NCI-H774 (cell line): ENCODE results near the gene USP5.
"Not testable (repeated sequence)": the region's sequence is repeated elsewhere in the genome, so short reads cannot be mapped to it uniquely, and the experiment has no call there.

ENCODE experiments used
- DNase-seq: peaks from one replicate; lab custom pipeline; 2025; lab: John Stamatoyannopoulos, UW

Gene USP5

DNA sequence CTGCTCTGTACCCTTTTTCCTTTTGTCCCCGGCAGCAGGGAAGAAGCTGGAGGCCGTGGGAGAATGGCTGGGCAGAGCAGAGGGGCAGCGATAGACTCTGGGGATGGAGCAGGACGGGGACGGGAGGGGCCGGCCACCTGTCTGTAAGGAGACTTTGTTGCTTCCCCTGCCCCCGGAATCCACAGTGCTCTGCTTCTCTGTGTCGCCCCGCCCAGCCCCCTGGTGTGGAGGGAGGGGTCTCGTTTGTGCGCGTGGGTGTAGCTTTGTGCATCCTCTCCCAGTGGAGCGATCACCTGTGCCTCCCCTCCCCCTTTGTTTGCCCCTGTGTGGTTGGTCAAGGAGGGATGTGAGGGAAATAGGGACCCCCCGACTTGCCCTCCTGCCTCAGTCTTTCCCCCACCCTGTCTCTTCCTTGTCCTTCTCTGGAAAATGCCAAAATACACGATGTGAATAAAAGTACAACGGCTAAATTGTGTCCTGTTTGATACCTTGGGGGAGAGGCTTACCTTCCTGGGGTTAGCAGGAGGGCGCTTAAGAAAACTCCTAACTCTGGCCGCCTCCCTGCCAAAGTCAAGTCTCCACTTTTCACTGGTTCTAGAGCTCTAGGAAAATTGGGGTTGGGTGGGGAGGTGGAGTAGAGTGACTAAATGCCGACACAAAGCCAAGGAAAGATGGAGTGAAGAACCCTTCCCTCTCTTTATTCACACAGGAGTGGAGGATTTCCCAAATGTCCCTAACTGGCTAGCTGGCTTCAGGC, 14.4 kb downstream of the USP5 start:
- no peak for DNase-seq

DNA sequence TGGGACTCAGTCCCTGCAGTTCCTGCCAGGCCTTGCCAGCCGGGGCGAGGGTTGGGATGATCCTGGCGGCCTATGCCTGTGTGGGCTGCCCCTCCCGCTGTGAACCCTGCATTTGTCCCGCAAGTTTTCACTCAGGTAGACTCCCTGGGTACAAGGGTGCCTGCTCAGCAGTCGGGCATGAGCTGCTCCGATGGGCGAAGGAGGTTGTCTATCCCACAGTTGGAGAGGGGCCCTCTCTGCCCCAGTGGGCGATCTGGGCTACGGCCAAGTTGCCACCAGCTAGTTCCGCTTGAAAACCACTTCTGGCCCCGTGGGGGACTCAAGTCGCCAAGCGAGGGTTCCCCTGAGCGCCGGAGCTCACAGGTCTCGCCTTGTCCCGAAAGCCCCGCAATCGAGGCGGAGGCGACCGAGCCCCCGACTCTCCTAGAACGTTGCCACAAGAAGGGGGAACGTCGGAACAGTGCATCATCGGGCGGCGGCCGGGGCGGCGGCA, 15.0 kb downstream of the USP5 start:
- peak; percentile 48 for DNase-seq

DNA sequence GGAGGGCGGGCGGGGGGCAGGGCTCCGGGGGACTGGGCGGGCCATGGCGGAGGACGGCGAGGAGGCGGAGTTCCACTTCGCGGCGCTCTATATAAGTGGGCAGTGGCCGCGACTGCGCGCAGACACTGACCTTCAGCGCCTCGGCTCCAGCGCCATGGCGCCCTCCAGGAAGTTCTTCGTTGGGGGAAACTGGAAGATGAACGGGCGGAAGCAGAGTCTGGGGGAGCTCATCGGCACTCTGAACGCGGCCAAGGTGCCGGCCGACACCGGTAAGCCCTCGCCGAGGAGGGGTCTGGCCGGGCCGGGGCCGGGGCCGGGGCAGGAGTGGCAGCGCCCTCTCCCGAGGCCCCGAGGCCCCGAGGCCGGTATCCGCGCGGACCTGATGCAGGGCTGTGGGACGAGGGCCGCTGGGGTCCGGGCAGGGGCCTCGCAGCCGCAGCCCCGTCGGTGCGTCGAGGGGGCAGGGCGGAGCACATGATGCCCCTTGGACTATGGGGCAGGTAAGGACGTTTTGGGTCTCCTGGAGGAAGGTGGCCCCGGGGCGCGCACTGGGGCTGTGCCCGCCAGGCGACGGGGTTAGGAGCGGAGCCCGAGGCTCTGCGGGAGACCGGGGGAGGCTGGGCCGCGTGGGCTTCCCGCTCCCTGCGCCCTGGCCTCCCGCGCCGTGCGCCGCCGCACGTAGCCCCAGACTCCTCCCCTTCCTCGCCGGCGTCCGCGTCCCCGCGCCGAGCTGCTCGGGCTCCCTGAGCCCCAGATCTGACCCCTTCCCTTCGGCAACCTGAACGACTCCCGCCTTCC, 15.7 kb downstream of the USP5 start, which contains the start of gene TPI1:
Gene TPI1, plus strand, starts transcription at position 119 of the 798 bp plus-strand sequence. Its CDS starts 36 bp downstream, at position 155.
- DNase-seq = peak; percentile 77

DNA sequence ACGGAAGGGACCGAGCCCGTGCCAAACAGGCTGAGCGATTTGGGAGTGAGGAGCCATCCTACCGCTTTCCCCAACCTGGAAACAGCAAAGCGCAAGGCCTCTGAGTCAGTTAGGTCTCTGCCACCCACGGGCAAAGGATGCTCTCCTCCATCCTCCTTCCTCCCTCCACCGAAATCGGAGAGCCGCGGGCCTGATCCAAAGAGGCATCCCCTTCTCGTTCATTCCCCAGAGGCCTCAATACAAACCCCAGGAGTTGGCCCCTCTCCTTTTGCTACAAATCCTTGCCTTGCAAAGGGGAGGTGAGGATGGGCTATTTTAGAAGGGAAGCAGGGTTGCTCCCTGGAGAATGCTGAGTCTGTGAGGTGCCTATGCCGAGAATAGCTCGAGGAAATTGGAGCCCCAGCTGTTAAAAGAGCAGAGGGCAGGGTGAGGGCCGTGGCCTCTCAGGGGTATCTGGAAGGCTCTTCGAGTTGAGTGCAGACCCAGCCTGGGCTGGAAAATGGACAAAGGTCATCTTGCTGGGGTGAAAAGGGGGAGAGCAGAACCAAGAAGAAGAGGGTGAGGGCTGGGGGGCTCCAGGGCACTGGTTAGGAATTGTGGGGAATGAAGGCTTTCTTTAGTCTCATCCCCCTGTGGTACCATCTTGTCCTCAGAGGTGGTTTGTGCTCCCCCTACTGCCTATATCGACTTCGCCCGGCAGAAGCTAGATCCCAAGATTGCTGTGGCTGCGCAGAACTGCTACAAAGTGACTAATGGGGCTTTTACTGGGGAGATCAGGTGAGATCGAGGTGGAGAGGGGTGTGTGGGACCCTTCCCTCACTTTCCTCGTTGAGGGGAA, 16.5 kb downstream of the USP5 start:
- no peak for DNase-seq

DNA sequence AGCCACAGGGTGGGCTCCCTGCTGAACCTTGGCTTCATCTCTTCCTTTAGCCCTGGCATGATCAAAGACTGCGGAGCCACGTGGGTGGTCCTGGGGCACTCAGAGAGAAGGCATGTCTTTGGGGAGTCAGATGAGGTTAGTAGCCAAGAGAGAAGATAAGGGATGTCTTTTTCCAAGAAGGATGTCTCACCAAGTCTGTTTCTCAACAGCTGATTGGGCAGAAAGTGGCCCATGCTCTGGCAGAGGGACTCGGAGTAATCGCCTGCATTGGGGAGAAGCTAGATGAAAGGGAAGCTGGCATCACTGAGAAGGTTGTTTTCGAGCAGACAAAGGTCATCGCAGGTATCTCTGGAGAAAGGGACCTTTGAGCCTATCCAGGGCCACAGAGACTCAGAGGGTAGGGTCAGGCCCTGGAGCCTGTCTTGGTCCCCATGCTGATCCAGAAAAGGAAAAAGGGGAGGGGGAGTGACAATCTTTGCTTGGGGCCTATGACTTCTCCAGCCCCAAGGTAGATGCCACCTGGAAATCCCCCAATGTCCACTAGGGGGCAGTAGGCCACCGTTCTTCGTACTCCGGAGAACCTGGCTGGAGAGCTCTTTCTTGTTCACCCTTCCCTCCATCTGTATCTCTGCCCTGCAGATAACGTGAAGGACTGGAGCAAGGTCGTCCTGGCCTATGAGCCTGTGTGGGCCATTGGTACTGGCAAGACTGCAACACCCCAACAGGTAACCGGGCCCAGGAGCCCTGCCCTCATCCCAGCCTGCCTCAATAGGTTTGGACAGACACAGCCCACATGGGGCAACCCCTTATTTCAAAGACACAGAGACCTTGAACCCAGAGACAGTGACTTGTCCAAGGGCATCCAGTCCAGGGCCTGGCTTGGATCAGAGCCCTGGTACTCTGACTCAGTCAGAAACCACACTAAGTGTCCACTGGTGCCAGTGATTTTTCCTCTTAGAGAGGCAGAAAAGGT, 17.4 kb downstream of the USP5 start:
- DNase-seq = peak; percentile 77

DNA sequence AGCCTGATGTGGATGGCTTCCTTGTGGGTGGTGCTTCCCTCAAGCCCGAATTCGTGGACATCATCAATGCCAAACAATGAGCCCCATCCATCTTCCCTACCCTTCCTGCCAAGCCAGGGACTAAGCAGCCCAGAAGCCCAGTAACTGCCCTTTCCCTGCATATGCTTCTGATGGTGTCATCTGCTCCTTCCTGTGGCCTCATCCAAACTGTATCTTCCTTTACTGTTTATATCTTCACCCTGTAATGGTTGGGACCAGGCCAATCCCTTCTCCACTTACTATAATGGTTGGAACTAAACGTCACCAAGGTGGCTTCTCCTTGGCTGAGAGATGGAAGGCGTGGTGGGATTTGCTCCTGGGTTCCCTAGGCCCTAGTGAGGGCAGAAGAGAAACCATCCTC, 18.4 kb downstream of the USP5 start:
- DNase-seq = not testable (repeated sequence)

DNA sequence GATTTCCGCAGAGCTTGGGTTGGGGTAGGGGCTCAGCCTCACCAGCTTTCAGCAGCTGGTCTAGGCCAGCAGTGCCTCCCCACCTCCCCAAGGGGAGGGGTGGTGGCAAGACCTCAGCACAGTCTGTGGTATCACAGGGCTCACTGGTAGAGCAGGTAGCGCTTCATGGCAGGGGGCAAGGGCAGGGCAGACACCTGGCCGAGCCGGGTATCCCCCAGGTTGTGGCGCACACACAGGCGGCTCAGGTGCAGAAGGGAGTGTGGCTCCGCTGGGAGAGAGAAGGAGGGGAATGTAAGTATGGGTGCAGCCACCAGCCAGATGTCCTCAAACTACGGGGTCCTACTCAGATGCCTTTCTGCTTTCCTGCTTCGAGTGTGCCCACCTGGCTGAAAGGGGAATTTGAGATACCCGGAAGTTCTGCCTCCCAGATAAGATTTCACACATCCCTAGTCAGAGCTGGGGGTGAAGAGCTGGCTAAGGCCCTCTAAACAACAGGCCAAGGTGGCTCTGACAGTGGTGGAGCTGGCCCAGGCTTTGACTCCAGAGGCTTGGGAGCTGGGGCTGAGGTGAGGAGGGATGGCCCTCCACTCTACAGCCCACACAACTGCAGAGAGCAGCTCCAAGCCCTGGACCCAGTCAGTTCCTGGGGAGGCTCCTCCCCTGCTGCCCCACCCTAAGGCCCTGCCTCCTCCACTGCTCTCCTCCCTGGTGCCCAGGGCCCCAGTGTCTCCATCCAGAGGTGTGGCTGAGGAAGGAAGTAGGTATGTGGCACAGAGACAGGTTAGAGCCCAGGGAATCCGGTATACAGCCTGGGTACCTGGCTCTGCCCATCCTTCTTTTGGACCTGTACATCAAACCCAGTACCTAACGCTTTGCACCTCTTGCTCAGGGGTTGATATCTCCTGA, 19.4 kb downstream of the USP5 start:
- no peak for DNase-seq

DNA sequence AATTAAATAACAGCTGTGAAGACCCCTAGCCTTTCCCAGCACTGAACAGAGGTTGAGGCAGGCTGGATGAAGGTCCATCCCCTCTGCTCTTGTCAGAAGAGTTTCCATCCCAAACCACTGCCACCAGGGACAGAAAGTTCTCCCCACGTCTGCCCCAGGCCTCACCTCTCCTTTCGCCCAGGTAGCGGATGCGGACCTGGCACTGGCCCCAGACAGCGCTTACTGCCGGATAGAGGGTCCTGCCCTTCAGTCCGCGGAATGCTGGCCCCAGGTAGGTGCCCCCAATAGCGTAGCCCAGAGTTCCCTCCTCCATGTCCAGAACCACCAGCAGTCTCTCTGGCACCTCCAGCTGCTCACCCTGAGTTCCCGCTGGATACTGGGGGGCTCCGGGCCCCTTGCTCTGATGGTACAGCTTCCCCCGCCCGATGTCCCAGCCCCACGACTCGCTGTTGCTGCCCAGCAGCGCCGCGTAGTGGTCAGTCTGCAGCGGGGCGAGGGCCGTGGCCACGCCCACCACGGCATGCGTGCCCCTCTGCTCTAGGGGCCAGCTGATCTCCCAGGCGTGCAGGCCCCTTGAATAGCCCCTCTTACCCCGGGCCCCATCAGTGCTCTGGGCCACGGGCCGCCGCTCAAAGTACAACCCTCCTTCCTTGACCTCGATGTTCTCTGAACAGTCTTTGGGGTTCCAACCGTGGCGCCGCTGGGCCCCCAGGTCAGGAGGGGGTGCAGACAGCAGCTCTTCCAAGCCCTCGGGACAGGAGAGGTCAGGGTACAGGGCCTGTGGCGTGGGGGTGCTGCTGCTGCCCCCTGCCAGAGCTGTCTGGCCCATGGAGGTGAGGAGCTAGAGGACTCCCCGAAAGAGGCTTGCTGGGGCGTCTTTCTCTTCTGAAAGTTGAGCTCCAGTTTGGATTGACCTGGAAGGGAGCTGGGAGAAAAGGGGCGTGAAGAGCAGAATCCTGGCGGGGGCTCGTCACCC, 20.4 kb downstream of the USP5 start:
- DNase-seq = peak; percentile 75

DNA sequence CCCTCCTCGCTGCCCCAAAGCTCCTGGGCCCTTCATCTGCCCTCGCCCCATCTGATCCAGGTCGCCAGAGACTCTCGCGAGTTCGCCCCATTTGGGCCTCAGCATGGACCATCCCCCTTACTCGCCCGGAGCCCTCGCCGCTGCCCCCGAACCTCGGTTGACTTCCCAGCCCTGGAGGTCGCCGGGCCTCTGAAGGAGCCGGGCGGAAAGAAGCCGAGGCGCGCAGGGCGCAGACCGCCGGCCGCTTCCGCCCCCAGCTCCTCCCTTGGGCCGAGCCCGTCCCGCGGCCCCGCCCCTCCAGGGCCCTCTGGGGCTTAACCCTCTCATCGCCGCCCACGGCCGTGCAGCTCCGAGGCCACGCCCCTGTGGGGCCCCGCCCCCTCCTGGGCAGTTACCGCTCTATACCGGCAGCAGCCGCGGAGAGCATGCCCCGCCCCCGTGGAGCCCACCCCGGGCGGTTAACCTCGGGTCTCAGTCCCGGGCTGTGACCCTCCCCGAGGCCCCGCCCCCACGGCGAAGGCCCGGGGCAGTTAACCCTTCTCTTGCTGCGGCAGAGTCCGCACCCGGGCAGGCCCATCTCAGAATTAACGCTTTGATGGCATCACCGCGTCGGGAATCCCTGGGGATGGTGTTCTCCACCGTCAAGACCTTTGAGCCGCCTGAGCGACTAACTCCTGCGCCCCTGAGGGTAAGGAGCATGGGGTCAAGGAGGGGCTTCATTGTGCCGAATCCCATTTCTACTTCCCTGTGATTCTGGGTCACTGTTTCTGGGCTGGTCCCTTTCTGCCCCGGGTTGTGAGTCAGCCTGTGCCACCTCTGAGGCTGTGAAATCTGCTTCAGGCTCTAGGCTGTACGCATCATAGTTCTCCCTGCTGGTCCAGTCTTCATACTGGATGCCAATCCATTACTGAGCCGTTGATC, 21.4 kb downstream of the USP5 start, which contains the start of gene SPSB2:
Gene SPSB2, minus strand, starts transcription at position 210 of the 921 bp plus-strand sequence. CDS start 402 bp downstream, outside the sequence.
- peak; percentile 98 for DNase-seq

DNA sequence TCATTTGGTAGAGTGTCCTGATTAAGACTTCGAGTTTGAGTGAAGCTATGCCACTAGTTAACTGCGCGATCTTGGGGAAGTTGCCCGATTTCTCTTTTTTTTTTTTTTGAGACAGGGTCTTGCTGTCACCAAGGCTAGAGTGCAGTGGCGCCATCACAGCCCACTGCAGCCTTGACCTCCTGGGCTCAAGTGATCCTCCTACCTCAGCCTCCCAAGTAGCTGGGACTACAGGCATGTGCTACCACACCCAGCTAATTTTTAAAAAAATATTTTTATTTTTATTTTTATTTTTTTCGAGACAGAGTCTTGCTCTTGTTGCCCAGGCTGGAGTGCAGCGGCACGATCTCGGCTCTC, 22.0 kb downstream of the USP5 start:
- not testable (repeated sequence) for DNase-seq

DNA sequence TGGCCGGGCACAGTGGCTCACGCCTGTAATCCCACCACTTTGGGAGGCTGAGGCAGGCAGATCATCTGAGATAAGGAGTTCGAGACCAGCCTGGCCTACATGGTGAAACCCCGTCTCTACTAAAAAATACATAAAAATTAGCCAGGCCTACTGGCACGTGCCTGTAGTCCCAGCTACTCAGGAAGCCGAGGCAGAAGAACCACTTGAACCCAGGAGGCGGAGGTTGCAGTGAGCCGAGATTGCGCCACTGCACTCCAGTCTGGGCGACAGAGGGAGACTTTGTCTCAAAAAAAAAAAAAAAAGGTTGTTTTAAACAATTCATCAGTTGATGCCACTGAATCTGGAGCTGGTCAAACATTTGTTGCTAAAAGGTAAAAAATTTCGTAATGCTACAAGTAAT, 27.9 kb downstream of the USP5 start:
- not testable (repeated sequence) for DNase-seq

DNA sequence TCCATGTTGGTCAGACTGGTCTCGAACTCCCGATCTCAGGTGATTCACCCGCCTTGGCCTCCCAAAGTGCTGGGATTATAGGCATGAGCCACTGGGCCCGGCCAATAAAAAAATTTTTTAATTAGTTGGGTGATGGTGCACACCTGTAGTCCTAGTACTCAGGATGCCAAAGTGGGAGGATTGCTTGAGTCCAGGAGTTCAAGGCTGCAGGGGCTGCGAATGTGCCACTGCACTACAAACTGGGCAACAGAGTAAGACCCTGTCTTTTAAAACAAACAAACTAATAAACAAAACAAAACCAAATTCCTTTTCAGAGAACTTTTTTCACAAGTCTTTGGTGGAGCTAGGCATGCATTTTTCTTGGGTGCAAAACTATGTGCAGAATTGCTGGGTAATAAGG, 31.3 kb downstream of the USP5 start:
- no peak for DNase-seq

DNA sequence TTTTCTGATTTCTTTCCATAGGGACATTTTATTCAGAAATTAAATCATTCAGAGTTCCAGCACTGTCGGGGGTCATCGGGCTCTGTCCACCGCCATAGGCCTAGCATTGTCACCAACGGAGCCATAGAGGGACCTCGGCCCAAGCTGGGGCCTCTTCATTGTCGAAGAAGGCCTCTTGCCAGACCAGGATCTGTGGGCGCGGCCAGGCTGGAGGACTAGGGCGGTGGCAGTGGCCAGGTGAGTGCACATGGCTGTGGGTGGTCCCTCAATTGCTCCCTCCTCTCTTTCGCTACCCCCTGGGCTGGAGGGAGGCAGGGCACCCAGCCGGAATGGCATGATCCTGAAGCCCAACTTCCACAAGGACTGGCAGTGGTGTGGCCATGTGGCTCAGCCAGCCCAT, 31.7 kb downstream of the USP5 start:
- DNase-seq = no peak

DNA sequence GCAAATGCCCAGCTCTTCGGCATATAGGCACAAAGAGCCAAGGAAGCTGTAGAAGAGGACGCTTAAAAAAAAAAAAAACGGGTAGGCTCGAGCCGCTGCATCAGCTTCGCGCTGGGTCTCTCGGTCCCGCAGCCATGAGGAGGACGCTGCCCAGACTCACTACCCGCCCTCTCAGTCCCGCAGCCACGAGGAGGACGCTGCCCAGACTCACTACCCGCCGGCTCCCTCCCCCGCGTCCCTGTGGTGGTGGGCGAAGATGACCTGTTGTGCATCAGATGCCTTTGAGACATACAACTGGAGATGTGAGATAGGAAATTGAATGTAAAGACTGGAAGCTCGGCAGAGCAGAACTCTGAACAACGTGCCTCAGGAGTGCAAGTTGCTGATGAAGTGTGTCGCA, 32.6 kb downstream of the USP5 start:
- no peak for DNase-seq

DNA sequence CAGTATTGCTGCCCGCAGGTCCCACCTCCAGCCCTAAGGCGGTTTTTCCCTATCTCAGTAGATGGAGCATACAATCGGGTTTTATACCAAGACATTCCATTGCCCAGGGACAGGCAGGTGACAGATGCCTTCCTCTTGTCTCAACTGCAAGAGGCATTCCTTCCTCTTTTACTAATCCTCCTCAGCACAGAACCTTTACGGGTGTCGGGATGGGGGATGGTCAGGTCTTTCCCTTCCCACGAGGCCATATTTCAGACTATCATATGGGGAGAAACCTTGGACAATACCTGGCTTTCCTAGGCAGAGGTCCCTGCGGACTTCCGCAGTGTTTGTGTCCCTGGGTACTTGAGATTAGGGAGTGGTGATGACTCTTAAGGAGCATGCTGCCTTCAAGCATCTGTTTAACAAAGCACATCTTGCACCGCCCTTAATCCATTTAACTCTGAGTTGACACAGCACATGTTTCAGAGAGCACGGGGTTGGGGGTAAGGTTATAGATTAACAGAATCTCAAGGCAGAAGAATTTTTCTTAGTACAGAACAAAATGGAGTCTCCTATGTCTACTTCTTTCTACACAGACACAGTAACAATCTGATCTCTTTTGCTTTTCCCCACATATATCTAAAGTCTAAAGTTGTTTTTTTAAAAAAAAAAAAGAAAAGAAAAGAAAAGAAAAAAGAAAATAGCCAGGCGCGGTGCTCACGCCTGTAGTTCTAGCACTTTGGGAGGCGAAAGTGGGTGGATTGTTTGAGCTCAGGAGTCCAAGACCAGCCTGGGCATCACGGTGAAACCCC, 34.5 kb downstream of the USP5 start:
- DNase-seq = not testable (repeated sequence)

DNA sequence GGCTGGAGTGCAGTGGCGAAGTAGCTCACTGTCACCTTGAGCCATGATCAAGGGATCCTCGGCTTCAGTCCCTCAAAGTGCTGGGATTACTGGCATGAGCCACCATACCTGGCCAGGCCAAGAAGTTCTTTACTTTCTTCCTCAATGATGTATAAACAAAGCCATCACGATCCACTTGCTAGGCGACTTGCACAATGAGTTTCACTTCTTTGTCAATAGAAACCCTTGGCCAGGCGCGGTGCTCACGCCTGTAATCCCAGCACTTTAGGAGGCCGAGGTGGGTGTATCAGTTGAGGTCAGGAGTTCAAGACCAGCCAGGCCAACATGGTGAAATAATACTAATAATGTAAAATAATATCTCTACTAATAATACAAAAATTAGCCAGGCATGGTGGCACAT, 35.5 kb downstream of the USP5 start:
- DNase-seq = no peak

DNA sequence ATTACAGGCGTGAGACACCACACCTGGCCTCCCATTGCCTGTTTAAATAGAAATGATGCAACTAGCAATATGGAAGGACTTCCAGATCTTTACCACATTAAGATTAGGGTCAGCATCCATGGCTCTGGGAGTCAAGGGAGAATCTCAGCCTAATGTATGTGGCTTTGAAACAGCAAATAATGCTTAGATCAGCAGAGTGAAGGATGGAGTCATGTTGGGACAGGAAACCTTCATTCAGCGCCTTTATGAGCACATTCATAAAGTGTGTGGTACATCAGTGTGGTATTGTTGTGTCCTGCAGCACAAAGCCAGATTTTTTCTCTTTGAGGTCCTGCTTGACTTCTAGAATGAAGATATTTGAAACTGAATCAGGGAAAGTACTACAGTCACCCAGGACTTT, 36.4 kb downstream of the USP5 start:
- DNase-seq = no peak
